PC-3 (cell line): ENCODE data around the gene STIL.

ENCODE experiments used
- CTCF ChIP-seq: fragments of 300-600 bp; sonication (generic); conservative IDR thresholded peaks from 2 replicates; pipeline ENCODE4 v1.5.1; 2017; ENCODE audit warnings: antibody characterized with exemption, low read depth, mild to moderate bottlenecking, low read length
- EZH2 ChIP-seq: fragments of 300-600 bp; sonication (generic); IDR thresholded peaks from one replicate; pipeline ENCODE4 v1.6.1; 2017; ENCODE audit warnings: antibody characterized with exemption, mild to moderate bottlenecking, low read length; ENCODE audit not compliant: unreplicated experiment

GRCh38 chr1:47244339-47244862 lies 69.5 kb downstream of the STIL start:
- TF ChIP-seq CTCF (no peak), EZH2 (no peak)
